ENCODE data around the gene PUS10.

GRCh38 chr2:60980071-60980815 is 37.8 kb downstream of the PUS10 start:
- TF ChIP-seq EZH2 (IDR thresholded peaks at IDR 0.05; ENCODE audit: low read length) (no peak), CTCF (optimal IDR thresholded peaks at IDR 0.05 in 1 of 3, IDR thresholded peaks at IDR 0.05 in 1 of 3, conservative IDR thresholded peaks at IDR 0.05 in 1 of 3; ENCODE audit: extremely low read depth in 1 of 3, insufficient read depth in 2 of 3, low read length in 3 of 3) (no peak)

Data from keratinocyte (primary cell).